ENCODE results near the gene RAB3C. TPM values are rescaled to one million over a fixed set of nuclear protein-coding genes. Genes with fewer than 3 reads are reported as not detected.

The RAB3C gene
- total RNA-seq, 2 donors from 2014 or later = 2.3 to 45.2 TPM

DNA sequence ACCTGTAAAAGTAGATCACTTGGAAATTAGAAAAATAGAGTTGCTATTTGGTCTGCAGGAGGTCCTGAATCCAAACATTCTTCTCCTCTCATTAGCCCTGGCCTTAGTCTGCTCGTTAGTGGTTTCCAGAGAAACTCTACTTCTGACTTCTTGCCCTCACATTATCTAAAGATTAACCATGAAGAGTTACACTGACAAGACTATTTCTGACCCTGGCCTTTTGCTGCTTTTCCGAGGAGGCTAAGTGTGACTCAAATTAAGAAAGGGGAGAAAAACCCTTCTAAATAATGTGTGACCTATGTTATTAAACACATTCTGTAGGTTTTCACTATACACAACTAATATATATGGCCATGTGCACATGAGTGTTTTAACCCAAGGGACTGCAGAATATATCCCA, 302.4 kb downstream of the RAB3C start:
- intact Hi-C loops (cut with DNase I) = loop anchor here (10.0 kb wide), 1 partner anchor 290 kb away; no protein-coding TSS in a partner anchor
- no peak for ATAC-seq

DNA sequence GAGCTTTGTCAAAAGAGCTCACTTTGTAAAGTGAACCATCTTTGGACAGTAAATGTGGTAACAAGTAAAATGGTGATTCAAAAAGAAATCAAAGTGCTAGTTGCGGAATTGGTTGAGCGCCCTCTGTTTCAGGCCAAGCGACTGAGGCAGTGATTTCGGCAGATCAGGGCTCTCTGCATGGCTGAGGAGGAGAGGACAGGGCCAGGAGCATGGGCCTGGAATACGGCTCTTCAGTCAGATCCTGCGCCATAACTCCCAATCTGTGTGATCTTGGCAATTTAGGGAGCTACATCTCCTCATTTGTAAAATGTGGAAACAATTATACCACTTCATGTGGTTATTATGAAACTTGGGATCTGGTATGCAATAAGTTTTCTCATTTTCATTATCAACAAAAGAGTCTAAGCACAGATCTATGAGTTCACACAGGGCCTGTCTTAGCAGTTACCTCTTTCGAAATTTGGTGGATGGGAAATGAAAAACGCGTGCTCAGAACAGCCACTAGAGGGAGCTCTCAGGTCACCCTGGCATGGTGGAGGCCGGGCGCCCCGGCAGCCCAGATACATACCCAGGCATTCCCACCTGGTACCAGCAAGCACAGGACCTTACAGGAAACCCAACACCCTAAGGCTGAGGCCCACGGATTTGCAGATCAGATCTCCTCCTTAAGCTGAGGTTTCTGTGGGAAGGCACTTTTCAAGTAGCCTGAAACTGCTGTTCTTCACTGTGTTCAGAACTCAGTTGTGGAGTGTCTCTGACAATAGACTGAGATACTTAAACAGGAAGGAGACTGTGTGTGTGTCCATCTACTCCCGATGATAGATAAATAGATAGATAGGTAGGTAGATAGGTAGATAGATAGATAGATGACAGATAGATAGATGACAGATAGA, 303.7 kb downstream of the RAB3C start:
- WGBS, 2 donors = 36 to 39% methylated on average over 14 of the region's 14 CpGs

More for the DNA sequence above, 302.4 kb downstream of the RAB3C start:
- H3K36me3 ChIP-seq (replicated peaks in 1 of 2; ENCODE audit: insufficient read depth in 1 of 2, low read depth in 2 of 2) = no peaks in the 10 kb centered on the region
- H3K27ac ChIP-seq = no peak overlapping the region
- no peaks in the 10 kb centered on the region for H3K9me3 ChIP-seq
- TF ChIP-seq, protein P1, sequence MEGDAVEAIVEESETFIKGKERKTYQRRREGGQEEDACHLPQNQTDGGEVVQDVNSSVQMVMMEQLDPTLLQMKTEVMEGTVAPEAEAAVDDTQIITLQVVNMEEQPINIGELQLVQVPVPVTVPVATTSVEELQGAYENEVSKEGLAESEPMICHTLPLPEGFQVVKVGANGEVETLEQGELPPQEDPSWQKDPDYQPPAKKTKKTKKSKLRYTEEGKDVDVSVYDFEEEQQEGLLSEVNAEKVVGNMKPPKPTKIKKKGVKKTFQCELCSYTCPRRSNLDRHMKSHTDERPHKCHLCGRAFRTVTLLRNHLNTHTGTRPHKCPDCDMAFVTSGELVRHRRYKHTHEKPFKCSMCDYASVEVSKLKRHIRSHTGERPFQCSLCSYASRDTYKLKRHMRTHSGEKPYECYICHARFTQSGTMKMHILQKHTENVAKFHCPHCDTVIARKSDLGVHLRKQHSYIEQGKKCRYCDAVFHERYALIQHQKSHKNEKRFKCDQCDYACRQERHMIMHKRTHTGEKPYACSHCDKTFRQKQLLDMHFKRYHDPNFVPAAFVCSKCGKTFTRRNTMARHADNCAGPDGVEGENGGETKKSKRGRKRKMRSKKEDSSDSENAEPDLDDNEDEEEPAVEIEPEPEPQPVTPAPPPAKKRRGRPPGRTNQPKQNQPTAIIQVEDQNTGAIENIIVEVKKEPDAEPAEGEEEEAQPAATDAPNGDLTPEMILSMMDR (IDR thresholded peaks at IDR 0.05) = no peak
- no peak for TF ChIP-seq POLR2A (IDR thresholded peaks at IDR 0.05)
- H3K27me3 ChIP-seq = no peaks in the 10 kb centered on the region
- no peak overlapping the region for H3K4me3 ChIP-seq
- no peaks in the 10 kb centered on the region for H3K4me1 ChIP-seq
- 40 to 45% methylated on average over 2 of the region's 2 CpGs for WGBS, 2 donors
- no peak for DNase-seq

DNA sequence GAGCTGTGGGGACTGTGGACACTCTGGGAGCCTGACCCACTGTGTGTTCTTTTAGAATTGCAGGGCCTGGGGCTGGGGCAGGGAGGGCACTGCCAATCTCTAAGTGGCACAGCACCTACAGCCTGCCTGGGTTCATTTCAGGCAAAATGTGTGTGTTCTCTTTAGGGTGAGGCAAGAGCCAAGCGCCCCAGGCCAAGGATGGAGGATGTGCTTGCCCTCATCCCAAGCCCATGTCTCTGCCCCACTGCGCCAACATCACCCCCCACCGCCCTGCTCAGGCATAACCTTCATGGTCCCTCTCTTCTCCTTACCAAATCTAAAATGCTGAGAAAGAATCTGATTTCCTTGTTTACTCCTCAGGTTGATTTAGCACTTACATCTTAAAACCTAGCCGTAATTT, 304.4 kb downstream of the RAB3C start:
- no peaks in the 10 kb centered on the region for H3K27me3 ChIP-seq
- H3K9me3 ChIP-seq = no peaks in the 10 kb centered on the region
- WGBS, 2 donors = 93% methylated on average over 4 of the region's 4 CpGs
- intact Hi-C loops (cut with DNase I) = loop anchor here (10.0 kb wide), 1 partner anchor 287 kb away; no protein-coding TSS in a partner anchor
- TF ChIP-seq POLR2A (IDR thresholded peaks at IDR 0.05) = no peak
- TF ChIP-seq, protein P1 (IDR thresholded peaks at IDR 0.05) = no peak
- H3K36me3 ChIP-seq (replicated peaks in 1 of 2; ENCODE audit: insufficient read depth in 1 of 2, low read depth in 2 of 2) = no peaks in the 10 kb centered on the region
- ATAC-seq = no peak
- no peak overlapping the region for H3K27ac ChIP-seq
- no peak overlapping the region for H3K4me3 ChIP-seq
- no peak for DNase-seq
- peaks cover 3% of the 10 kb centered on the region for H3K4me1 ChIP-seq

More for the DNA sequence above, 303.7 kb downstream of the RAB3C start:
- Histone ChIP-seq H3K36me3 (replicated peaks in 1 of 2; ENCODE audit: insufficient read depth in 1 of 2, low read depth in 2 of 2) (no peaks in the 10 kb centered on the region), H3K9me3 (no peaks in the 10 kb centered on the region), H3K4me1 (peaks cover 2% of the 10 kb centered on the region), H3K27ac (no peak overlapping the region), H3K27me3 (no peaks in the 10 kb centered on the region), H3K4me3 (no peak overlapping the region)
- TF ChIP-seq, protein P1 (IDR thresholded peaks at IDR 0.05) = peak; percentile 72 to 90 (median 77)
- no peak for TF ChIP-seq POLR2A (IDR thresholded peaks at IDR 0.05)
- DNase-seq (peak; percentile 57 to 71 (median 66)), ATAC-seq (peak; percentile 68)
- intact Hi-C loops (cut with DNase I) = loop anchor here (10.0 kb wide), 1 partner anchor 288 kb away; no protein-coding TSS in a partner anchor

DNA sequence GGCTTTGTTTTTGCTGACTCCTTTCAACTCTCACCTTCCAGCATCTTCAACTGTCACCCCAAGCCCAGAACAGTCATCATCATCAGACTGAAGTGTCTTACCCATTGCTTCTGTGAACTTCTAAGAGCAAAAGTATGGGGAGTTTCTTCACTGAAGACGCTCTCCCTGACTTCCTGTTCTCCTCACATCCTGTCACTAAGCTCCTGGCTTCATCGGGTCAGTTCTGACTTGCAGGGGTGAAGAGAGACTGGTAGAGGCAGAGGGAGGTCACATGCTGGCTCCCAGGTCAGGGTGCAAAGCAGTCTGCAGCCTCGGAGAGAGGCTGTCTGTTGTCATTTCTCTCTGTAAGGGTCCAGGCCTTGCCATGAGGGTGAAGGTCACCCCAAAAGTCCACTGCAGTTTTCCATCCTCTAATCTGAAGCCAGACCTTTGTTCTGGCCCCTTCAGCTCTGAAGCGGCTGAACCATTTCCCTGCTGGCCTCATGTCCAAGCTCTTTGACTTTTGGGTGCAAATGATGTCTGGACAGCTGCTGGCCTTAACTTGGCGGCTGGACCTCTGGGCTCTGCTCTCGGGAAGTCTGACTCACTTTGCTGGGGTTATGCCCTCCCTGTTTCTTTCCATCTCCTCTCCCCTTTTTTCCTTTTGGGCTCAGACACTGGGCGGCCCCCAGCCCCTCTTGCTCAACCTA, 305.0 kb downstream of the RAB3C start:
- Histone ChIP-seq H3K4me1 (peaks cover 3% of the 10 kb centered on the region), H3K9me3 (no peaks in the 10 kb centered on the region), H3K27ac (no peak overlapping the region), H3K27me3 (no peaks in the 10 kb centered on the region), H3K4me3 (no peak overlapping the region), H3K36me3 (replicated peaks in 1 of 2; ENCODE audit: insufficient read depth in 1 of 2, low read depth in 2 of 2) (no peaks in the 10 kb centered on the region)
- DNase-seq (peak in 3 of 4 donors; percentile 15 to 28 (median 23)), ATAC-seq (peak; percentile 38)
- no peak for TF ChIP-seq POLR2A (IDR thresholded peaks at IDR 0.05)
- TF ChIP-seq, protein P1 (IDR thresholded peaks at IDR 0.05) = no peak
- intact Hi-C loops (cut with DNase I) = loop anchor here (10.0 kb wide), 1 partner anchor 287 kb away; no protein-coding TSS in a partner anchor
- 55 to 57% methylated on average over 7 of the region's 7 CpGs for WGBS, 2 donors

Data from body of pancreas (tissue), 4 donors.